GM12864 (cell line): Measurements from ENCODE around the gene PKN1.

Experiments
- DNase-seq: peaks from one replicate; pipeline ENCODE4 v3.0.0-alpha.2; 2011; ENCODE audit warnings: low read depth
- H3K4me3 ChIP-seq: 2 replicates; pipeline ENCODE4 v1.5.1; 2011; ENCODE audit warnings: mild to moderate bottlenecking, low read depth, low read length, control low read depth
- CTCF ChIP-seq: IDR thresholded peaks from 2 replicates; pipeline ENCODE4 v1.5.1; 2011; ENCODE audit warnings: low read depth, mild to moderate bottlenecking, moderate library complexity, low read length, control low read depth, inconsistent platforms; ENCODE audit errors: missing control alignments

The PKN1 gene

GRCh38 chr19:14505488-14506239 lies 72.6 kb downstream of the PKN1 start:
- TF ChIP-seq CTCF = peak; percentile 86
- DNase-seq = no peak
- H3K4me3 ChIP-seq = no peak overlapping the region

GRCh38 chr19:14507704-14508542 lies 74.8 kb downstream of the PKN1 start:
- DNase-seq = no peak
- H3K4me3 ChIP-seq = no peak overlapping the region
- TF ChIP-seq CTCF = no peak

GRCh38 chr19:14510311-14511228 lies 77.5 kb downstream of the PKN1 start:
- TF ChIP-seq CTCF = no peak
- no peak overlapping the region for H3K4me3 ChIP-seq
- no peak for DNase-seq

- H3K4me3 ChIP-seq = no peak overlapping the region
- no peak for TF ChIP-seq CTCF
- no peak for DNase-seq
Observed at GRCh38 chr19:14511229-14511593, 78.1 kb downstream of the PKN1 start.

- no peak for TF ChIP-seq CTCF
- DNase-seq = no peak
- H3K4me3 ChIP-seq = no peak overlapping the region
Observed at GRCh38 chr19:14512406-14512961, 79.4 kb downstream of the PKN1 start.

- H3K4me3 ChIP-seq = no peak overlapping the region
- DNase-seq = no peak
- TF ChIP-seq CTCF = no peak
Observed at GRCh38 chr19:14514215-14514863, 81.2 kb downstream of the PKN1 start.
